ENCODE results near the gene MYO1A.

GRCh38 chr12:57095440-57095839 is 45.5 kb upstream of the MYO1A start:
- TF ChIP-seq ZNF555 (tag by site-specific recombination; conservative IDR thresholded peaks at IDR 0.05): no peak
- TF ChIP-seq GLIS1 (tag by site-specific recombination; IDR thresholded peaks at IDR 0.05): no peak
- TF ChIP-seq, protein P1, sequence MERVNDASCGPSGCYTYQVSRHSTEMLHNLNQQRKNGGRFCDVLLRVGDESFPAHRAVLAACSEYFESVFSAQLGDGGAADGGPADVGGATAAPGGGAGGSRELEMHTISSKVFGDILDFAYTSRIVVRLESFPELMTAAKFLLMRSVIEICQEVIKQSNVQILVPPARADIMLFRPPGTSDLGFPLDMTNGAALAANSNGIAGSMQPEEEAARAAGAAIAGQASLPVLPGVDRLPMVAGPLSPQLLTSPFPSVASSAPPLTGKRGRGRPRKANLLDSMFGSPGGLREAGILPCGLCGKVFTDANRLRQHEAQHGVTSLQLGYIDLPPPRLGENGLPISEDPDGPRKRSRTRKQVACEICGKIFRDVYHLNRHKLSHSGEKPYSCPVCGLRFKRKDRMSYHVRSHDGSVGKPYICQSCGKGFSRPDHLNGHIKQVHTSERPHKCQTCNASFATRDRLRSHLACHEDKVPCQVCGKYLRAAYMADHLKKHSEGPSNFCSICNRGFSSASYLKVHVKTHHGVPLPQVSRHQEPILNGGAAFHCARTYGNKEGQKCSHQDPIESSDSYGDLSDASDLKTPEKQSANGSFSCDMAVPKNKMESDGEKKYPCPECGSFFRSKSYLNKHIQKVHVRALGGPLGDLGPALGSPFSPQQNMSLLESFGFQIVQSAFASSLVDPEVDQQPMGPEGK (tag by site-specific recombination; IDR thresholded peaks at IDR 0.05): no peak
- TF ChIP-seq ZNF175 (tag by site-specific recombination; IDR thresholded peaks at IDR 0.05): no peak
- TF ChIP-seq ZNF501 (tag by site-specific recombination; IDR thresholded peaks at IDR 0.05): no peak
- no peak for TF ChIP-seq CTCF (tag by site-specific recombination; IDR thresholded peaks at IDR 0.05)
- TF ChIP-seq, protein P2, sequence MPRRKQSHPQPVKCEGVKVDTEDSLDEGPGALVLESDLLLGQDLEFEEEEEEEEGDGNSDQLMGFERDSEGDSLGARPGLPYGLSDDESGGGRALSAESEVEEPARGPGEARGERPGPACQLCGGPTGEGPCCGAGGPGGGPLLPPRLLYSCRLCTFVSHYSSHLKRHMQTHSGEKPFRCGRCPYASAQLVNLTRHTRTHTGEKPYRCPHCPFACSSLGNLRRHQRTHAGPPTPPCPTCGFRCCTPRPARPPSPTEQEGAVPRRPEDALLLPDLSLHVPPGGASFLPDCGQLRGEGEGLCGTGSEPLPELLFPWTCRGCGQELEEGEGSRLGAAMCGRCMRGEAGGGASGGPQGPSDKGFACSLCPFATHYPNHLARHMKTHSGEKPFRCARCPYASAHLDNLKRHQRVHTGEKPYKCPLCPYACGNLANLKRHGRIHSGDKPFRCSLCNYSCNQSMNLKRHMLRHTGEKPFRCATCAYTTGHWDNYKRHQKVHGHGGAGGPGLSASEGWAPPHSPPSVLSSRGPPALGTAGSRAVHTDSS (tag by site-specific recombination; IDR thresholded peaks at IDR 0.05): no peak
- TF ChIP-seq YY1 (tag by site-specific recombination; IDR thresholded peaks at IDR 0.05): no peak
- TF ChIP-seq ZNF274 (IDR thresholded peaks at IDR 0.05; ENCODE audit: low read length): no peak
- no peak for TF ChIP-seq ZNF274 (tag by site-specific recombination; IDR thresholded peaks at IDR 0.05; ENCODE audit: borderline replicate concordance)
- TF ChIP-seq, protein P3, sequence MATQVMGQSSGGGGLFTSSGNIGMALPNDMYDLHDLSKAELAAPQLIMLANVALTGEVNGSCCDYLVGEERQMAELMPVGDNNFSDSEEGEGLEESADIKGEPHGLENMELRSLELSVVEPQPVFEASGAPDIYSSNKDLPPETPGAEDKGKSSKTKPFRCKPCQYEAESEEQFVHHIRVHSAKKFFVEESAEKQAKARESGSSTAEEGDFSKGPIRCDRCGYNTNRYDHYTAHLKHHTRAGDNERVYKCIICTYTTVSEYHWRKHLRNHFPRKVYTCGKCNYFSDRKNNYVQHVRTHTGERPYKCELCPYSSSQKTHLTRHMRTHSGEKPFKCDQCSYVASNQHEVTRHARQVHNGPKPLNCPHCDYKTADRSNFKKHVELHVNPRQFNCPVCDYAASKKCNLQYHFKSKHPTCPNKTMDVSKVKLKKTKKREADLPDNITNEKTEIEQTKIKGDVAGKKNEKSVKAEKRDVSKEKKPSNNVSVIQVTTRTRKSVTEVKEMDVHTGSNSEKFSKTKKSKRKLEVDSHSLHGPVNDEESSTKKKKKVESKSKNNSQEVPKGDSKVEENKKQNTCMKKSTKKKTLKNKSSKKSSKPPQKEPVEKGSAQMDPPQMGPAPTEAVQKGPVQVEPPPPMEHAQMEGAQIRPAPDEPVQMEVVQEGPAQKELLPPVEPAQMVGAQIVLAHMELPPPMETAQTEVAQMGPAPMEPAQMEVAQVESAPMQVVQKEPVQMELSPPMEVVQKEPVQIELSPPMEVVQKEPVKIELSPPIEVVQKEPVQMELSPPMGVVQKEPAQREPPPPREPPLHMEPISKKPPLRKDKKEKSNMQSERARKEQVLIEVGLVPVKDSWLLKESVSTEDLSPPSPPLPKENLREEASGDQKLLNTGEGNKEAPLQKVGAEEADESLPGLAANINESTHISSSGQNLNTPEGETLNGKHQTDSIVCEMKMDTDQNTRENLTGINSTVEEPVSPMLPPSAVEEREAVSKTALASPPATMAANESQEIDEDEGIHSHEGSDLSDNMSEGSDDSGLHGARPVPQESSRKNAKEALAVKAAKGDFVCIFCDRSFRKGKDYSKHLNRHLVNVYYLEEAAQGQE (tag by site-specific recombination; IDR thresholded peaks at IDR 0.05): no peak
- TF ChIP-seq ZNF174 (tag by site-specific recombination; IDR thresholded peaks at IDR 0.05): no peak
- TF ChIP-seq ZNF24 (tag by site-specific recombination; IDR thresholded peaks at IDR 0.05): no peak
- no peak for TF ChIP-seq ZNF211 (tag by site-specific recombination; IDR thresholded peaks at IDR 0.05; ENCODE audit: low read depth)
- no peak for TF ChIP-seq TRIM28 (IDR thresholded peaks at IDR 0.05; ENCODE audit: borderline replicate concordance, low read length)

Data from HEK293 (cell line).